Kidney (tissue), 14 donors: ENCODE results near the gene FPR3. TPM values are rescaled to one million over a fixed set of nuclear protein-coding genes. Genes with fewer than 3 reads are reported as not detected.

Source experiments
- DNase-seq, 5 donors: peaks; one replicate each; pipeline ENCODE4 v3.0.0-alpha.2; 2013 to 2020
- FAIRE-seq: peaks from 2 replicates; lab custom pipeline; 2012; peaks lifted over from hg19 to GRCh38; lab: Jason Lieb, UNC
- H3K27ac ChIP-seq, 2 donors: one replicate each; pipeline ENCODE4 v1.7.0; 2013; ENCODE audit warnings: low read depth in 2 of 2, low read length in 2 of 2, inconsistent platforms in 1 of 2
- H3K27me3 ChIP-seq: one replicate; pipeline ENCODE4 v1.7.1; 2013; ENCODE audit warnings: low read length, inconsistent platforms; ENCODE audit not compliant: control insufficient read depth, insufficient read depth
- H3K36me3 ChIP-seq, 3 donors: one replicate each; pipeline versions ENCODE4 v1.7.0 to v1.7.1; 2013; ENCODE audit warnings: low read length in 3 of 3, control low read depth in 1 of 3, inconsistent platforms in 1 of 3; ENCODE audit not compliant: insufficient read depth in 3 of 3, control insufficient read depth in 2 of 3
- H3K4me1 ChIP-seq, 3 donors: one replicate each; pipeline versions ENCODE4 v1.7.0 to v1.7.1; 2013; ENCODE audit warnings: low read length in 3 of 3, inconsistent platforms in 1 of 3, low read depth in 1 of 3; ENCODE audit not compliant: control insufficient read depth in 2 of 3, insufficient read depth in 2 of 3
- H3K4me3 ChIP-seq, 3 donors: one replicate each; pipeline versions ENCODE4 v1.7.0 to v1.8.1; 2013; ENCODE audit warnings: low read length in 3 of 3, control low read depth in 1 of 3, inconsistent platforms in 1 of 3
- H3K9ac ChIP-seq, 3 donors: one replicate each; pipeline versions ENCODE4 v1.7.0 to v1.7.1; 2013; ENCODE audit warnings: low read length in 3 of 3, control low read depth in 1 of 3, inconsistent platforms in 1 of 3
- H3K9me3 ChIP-seq, 3 donors: one replicate each; pipeline versions ENCODE4 v1.7.0 to v1.7.1; 2013; ENCODE audit warnings: low read length in 3 of 3, control low read depth in 1 of 3, inconsistent platforms in 1 of 3; ENCODE audit not compliant: control insufficient read depth in 2 of 3, insufficient read depth in 1 of 3
- intact Hi-C: fragments of 100-400 bp; cut with DNase I; formaldehyde crosslinking; loops from one replicate; pipeline ENCODE4 v1.11.1; 2022
- polyA plus RNA-seq: library from polyadenylated mRNA; stranded (reverse); fragments of 350-450 nt; fragmentation: Illumina TruSeq; extraction: RNeasy Lipid Tissue Mini Kit (QIAGEN cat#74804); gene quantifications from one replicate; pipeline ENCODE4 v1.2.3, GENCODE V29; 2014; ENCODE audit warnings: low read depth, low replicate concordance; ENCODE audit not compliant: insufficient read depth
- total RNA-seq: library from RNA; stranded (reverse); fragmentation: NEBNext Ultra II Directional; extraction: Animal tissue kit (Norgen Biotek cat#: 25700); gene quantifications from one replicate; pipeline ENCODE4 v1.2.1, GENCODE V29; 2021
- TF ChIP-seq, protein P1 (sequence below): IDR thresholded peaks from 3 replicates; pipeline ENCODE4 v1.5.1; 2012; ENCODE audit warnings: mild to moderate bottlenecking, moderate library complexity, borderline replicate concordance; ENCODE audit not compliant: insufficient read depth; ENCODE audit errors: extremely low read depth
- donor health status: control.
- donor health status: control.
- donor health status: control.
- donor health status: control.
- donor health status: control.
- donor health status: DM: yes; HTN: yes; CAD: no.
- donor health status: Normal renal cell carcinoma (clear cell type).

Gene FPR3
- total and polyA plus RNA-seq, 2 donors from 2014 or later, result 1.1 to 8.5 TPM

DNA sequence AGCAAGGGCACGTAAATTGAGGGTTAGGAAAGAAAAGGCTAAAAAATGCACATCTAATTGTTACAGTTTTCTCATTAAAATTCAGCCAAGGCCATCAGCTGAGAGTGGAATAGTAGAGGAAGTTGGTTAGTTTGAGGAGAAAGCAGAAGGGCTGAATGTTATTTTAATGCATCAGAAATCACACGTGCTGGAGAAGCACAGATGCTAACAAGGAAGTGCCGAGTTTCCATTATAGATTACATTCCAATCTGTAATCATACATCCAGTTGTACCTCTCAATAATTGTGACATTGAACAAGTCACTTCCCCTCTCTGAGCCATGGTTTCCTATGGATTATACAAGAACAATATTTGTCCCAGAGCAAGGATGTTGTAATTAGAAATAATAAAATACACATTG lies 25.1 kb downstream of the FPR3 start:
- TF ChIP-seq, protein P1, sequence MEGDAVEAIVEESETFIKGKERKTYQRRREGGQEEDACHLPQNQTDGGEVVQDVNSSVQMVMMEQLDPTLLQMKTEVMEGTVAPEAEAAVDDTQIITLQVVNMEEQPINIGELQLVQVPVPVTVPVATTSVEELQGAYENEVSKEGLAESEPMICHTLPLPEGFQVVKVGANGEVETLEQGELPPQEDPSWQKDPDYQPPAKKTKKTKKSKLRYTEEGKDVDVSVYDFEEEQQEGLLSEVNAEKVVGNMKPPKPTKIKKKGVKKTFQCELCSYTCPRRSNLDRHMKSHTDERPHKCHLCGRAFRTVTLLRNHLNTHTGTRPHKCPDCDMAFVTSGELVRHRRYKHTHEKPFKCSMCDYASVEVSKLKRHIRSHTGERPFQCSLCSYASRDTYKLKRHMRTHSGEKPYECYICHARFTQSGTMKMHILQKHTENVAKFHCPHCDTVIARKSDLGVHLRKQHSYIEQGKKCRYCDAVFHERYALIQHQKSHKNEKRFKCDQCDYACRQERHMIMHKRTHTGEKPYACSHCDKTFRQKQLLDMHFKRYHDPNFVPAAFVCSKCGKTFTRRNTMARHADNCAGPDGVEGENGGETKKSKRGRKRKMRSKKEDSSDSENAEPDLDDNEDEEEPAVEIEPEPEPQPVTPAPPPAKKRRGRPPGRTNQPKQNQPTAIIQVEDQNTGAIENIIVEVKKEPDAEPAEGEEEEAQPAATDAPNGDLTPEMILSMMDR, result no peak
- no peak overlapping the region for H3K4me3 ChIP-seq
- FAIRE-seq (no peak), DNase-seq (no peak)
- H3K9ac ChIP-seq, result no peak overlapping the region
- intact Hi-C loops, result no loop called here
- no peaks in the 10 kb centered on the region for H3K27me3 ChIP-seq
- no peaks in the 10 kb centered on the region for H3K36me3 ChIP-seq
- peaks cover 0 to 12% (median 0%) of the 10 kb centered on the region in 3 donors for H3K9me3 ChIP-seq
- H3K4me1 ChIP-seq, result no peaks in the 10 kb centered on the region
- no peak overlapping the region for H3K27ac ChIP-seq

DNA sequence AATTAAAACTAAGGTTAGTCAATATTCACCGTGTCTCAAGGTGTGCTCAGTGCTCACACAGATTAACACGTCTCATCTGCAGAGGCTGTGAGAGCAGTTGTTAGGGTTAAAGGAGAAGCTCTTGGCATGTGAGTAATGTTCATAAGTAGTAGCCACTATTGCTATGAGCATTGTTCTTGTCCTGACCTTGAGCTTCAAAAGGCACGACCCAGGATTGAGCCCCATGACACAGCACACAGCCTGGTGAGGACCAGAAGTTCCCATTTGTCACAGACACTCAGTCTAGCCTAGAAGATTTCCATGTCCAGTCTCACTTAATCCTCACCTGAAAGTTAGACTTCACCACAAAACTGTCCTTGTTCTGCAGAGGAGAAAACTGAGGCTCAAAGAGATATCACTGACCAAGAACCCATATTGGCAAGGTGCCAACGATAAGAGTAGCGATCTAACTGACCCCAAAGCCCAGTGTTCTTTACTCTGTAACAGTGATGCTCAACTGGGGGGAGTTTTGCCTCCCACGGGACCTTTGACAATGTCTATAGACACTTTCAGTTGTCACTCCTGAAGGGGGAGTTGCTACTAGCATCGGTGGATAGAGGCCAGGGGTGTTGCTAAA lies 26.0 kb downstream of the FPR3 start:
- TF ChIP-seq, protein P1, result no peak
- Histone ChIP-seq H3K36me3 (no peaks in the 10 kb centered on the region), H3K4me3 (no peak overlapping the region), H3K27ac (no peak overlapping the region), H3K27me3 (no peaks in the 10 kb centered on the region), H3K9me3 (peaks cover 0 to 12% (median 0%) of the 10 kb centered on the region in 3 donors), H3K9ac (no peak overlapping the region), H3K4me1 (no peaks in the 10 kb centered on the region)
- DNase-seq (no peak), FAIRE-seq (no peak)
- intact Hi-C loops, result no loop called here

DNA sequence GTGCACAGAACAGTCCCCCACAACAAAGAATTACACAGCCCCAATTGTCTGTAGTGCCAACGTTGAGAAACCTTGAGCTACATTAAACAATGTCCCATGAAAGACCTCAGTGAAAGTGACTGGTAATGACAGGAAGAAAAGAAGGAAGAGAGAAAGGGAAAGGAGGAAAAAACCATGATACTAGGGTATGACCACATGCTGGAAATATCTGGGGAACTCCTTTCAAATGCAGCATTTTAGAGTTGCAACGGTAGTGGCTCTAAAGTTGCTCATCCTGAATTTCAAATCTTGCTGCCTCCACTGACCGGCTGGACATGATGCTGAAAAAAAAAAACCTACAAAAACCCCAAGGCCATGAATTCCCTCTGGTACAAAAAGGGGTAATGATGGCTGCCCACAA lies 26.5 kb downstream of the FPR3 start:
- no peak overlapping the region for H3K4me3 ChIP-seq
- H3K9me3 ChIP-seq, result peaks cover 0 to 12% (median 0%) of the 10 kb centered on the region in 3 donors
- no peak overlapping the region for H3K9ac ChIP-seq
- H3K4me1 ChIP-seq, result no peaks in the 10 kb centered on the region
- H3K27ac ChIP-seq, result no peak overlapping the region
- DNase-seq, result no peak
- intact Hi-C loops, result no loop called here
- TF ChIP-seq, protein P1, result no peak
- no peaks in the 10 kb centered on the region for H3K36me3 ChIP-seq
- no peaks in the 10 kb centered on the region for H3K27me3 ChIP-seq
- no peak for FAIRE-seq

DNA sequence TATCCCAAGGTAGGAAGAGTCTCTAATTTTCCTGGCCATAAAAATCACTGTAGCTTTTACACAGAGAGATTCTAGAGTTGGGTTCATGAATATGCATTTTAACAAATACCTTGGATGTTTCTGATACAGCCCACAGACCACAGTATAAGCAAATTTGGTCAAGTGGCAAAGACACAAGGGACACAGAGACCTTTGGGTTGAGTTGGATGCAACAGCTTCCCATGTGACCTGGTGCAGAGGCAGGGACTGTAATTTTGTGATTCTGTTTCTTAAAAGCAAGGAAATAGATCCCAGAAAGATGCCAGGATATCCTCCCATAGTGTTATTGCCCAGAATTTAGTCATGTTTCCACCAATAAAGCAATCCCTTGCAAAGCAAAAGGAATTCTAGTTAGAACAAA lies 27.0 kb downstream of the FPR3 start:
- H3K27ac ChIP-seq, result no peak overlapping the region
- no peak overlapping the region for H3K4me3 ChIP-seq
- TF ChIP-seq, protein P1, result no peak

More for the DNA sequence above, 27.0 kb downstream of the FPR3 start:
- H3K9me3 ChIP-seq, result peaks cover 0 to 15% (median 0%) of the 10 kb centered on the region in 3 donors
- DNase-seq, result no peak
- intact Hi-C loops, result no loop called here
- H3K36me3 ChIP-seq, result no peaks in the 10 kb centered on the region
- no peaks in the 10 kb centered on the region for H3K27me3 ChIP-seq
- no peak overlapping the region for H3K9ac ChIP-seq
- H3K4me1 ChIP-seq, result no peaks in the 10 kb centered on the region
- FAIRE-seq, result no peak
